ENCODE measurements around the gene ILF2.
"Not testable (repeated sequence)": the region's sequence is repeated elsewhere in the genome, so short reads cannot be mapped to it uniquely, and the experiment has no call there.

The ILF2 gene

DNA sequence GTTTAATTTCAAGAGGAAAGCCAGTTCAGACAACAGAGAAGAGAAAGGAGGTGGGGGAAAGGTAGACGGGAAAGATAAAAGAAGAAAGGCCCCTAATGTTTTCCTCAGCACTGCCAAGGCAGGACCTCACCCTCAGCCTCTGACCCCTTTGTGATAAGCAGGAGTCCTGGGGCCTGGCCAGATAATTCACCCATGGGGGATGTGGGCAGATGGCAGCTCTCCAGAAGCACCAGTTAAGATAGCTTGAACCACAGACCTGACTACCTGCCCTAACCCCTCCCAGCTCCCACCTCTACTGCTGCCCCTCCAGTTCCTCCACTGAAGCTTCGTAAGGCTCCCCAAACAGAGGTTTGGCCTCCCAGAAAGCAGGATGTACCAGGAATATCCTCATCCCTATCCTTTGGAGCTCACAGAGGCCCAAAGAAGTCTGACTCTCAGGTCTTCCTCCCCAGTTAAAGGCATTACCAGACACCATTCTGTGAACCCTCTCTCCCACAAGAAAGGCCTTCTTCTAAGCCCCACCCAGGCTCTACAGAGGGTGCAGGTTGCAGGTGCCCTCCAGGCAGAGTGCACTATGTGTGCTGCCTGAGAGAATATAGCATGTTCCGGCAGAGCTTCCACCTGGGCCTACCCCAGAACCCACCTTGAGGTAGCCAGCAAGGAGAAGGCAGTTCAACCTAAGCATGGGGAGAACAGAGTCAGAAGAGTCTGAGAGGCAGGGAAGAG is 21.5 kb downstream of the ILF2 start:
- DNase-seq (ENCODE audit: low read depth, low spot score) = no peak

GRCh38 chr1:153648000-153648643 is 22.7 kb downstream of the ILF2 start:
- DNase-seq (ENCODE audit: low read depth, low spot score) = no peak

GRCh38 chr1:153647346-153647714 is 23.5 kb downstream of the ILF2 start:
- DNase-seq (ENCODE audit: low read depth, low spot score) = no peak

- DNase-seq (ENCODE audit: low read depth, low spot score) = no peak
These were observed 24.0 kb downstream of the ILF2 start for GRCh38 chr1:153646672-153647345.

GRCh38 chr1:153643816-153644215 is 27.0 kb downstream of the ILF2 start:
- DNase-seq (ENCODE audit: low read depth, low spot score) = no peak

GRCh38 chr1:153643100-153643499 is 27.7 kb downstream of the ILF2 start:
- no peak for DNase-seq (ENCODE audit: low read depth, low spot score)

GRCh38 chr1:153642161-153642560 is 28.6 kb downstream of the ILF2 start:
- no peak for DNase-seq (ENCODE audit: low read depth, low spot score)

GRCh38 chr1:153640861-153641260 is 29.9 kb downstream of the ILF2 start:
- no peak for DNase-seq (ENCODE audit: low read depth, low spot score)

- not testable (repeated sequence) for DNase-seq (ENCODE audit: low read depth, low spot score)
These were observed 30.6 kb downstream of the ILF2 start for GRCh38 chr1:153640213-153640612.

- DNase-seq (ENCODE audit: low read depth, low spot score) = no peak
These were observed 31.5 kb downstream of the ILF2 start for GRCh38 chr1:153639280-153639679.

DNA sequence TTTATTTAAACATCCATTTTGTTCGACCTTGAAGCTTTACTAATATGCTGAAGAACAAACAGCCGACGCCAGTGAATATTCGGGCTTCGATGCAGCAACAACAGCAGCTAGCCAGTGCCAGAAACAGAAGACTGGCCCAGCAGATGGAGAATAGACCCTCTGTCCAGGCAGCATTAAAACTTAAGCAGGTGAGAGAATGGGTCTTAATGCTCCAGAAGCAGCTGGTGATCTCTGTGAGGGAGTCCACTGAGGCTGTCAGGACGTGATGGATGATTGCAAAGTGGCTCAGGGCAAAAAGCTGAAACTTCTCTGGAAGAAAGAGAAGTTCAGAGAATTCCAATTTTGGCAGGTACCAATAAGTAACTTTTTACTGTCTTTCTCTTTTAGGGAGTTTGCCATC is 32.5 kb downstream of the ILF2 start:
- DNase-seq (ENCODE audit: low read depth, low spot score) = no peak

GRCh38 chr1:153636312-153636711 is 34.5 kb downstream of the ILF2 start:
- no peak for DNase-seq (ENCODE audit: low read depth, low spot score)

- no peak for DNase-seq (ENCODE audit: low read depth, low spot score)
These were observed 34.9 kb downstream of the ILF2 start for GRCh38 chr1:153635872-153636271.

GRCh38 chr1:153633754-153634665 is 36.8 kb downstream of the ILF2 start, which contains the start of gene CHTOP:
TSS of gene CHTOP (plus strand) at chr1:153634066. CDS start at chr1:153636589, 2,523 bp downstream.
- peak; percentile 96 for DNase-seq (ENCODE audit: low read depth, low spot score)

- no peak for DNase-seq (ENCODE audit: low read depth, low spot score)
These were observed 37.5 kb downstream of the ILF2 start for GRCh38 chr1:153633161-153633753.

DNA sequence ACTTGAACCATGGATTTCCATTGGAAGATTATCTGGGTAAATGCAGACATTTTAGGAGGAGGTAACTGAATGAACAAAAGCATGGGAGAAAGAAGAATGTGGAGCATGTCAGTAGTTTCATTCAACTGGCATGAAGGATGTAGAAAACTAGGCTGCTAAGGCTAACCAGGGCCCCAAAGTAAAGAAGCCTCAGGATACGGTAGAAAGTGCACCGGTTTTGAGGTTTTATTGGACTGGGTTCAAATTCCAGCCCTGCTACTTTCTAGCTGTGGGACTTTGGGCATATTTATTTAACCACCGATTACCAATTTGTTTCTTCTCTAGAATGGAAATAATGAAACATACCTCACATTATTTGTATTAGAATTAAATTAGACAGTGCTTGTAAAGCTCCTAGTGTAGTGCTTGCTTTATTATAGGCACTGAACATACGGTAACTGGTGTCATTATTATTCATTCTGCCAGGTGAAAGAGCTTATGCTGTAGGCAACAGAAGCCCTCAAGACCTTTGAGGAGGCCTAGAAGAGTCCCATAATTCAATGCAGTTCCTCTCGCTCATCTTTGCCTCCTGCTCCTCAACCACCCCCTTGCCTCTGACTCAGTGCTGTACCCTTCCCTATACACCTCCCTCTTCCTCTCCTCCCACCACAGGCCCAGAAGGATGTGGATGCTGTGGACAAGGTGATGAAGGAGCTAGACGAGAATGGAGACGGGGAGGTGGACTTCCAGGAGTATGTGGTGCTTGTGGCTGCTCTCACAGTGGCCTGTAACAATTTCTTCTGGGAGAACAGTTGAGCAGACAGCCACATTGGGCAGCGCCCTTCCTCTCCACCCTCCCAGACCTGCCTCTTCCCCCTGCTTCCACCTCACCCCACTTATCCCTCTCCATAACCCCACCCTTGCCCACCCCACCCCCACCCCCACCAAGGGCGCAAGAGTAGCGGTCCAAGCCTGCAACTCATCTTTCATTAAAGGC is 39.5 kb downstream of the ILF2 start:
- no peak for DNase-seq (ENCODE audit: low read depth, low spot score)

- no peak for DNase-seq (ENCODE audit: low read depth, low spot score)
These were observed 40.4 kb downstream of the ILF2 start for GRCh38 chr1:153630384-153630783.

- DNase-seq (ENCODE audit: low read depth, low spot score) = no peak
These were observed 40.8 kb downstream of the ILF2 start for GRCh38 chr1:153629971-153630370.

DNA sequence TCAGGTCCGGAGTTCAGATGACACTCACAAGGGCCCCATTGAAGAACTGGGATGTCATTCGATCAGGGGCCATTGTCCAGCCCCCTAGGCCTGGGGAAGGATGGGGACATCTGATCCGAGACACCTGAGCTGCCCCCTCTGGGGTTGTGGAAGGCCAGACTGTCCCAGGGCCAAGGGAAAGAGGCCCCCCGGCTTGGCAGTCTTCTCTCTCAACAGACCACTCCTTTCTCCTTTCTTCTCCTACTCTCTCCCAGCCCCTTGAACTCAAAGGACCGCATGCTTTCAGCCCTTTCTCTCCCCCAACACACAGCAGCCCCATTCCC is 41.5 kb downstream of the ILF2 start:
- no peak for DNase-seq (ENCODE audit: low read depth, low spot score)

DNA sequence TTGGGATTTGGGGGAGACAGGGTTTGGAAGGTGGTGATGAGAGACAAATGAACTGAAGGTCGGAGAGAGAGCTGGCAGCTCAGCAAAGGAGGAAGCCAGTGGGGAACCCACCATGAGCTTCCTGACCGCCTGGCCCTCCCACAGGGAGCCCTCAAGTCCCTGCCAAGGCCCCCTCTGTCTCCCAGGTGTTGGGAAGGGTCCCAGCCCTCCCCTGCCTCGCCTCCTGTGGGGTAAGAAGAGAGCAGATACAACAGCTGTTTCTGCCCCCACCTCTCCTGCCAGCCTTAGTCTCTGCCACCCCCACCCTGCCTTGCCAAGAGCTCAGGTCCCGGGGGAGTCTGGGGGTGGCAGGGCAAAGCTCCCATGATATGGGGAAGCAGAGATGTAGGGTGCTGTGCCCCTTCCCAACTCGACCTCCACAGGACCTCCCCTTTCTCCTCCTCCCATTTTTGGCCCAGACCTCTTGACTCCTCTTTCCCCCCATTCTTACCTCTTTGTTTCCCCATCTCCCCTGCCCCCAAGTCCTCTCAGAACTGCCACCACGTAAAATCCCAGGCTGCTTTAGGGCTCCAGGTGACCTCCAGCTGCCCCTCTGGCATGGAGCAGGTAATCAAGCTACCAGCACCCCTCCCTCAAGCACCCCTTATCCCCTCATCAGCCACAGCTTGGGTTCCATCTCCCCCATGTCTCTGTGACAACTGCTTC is 42.0 kb downstream of the ILF2 start:
- no peak for DNase-seq (ENCODE audit: low read depth, low spot score)

All from iPS DF 19.7 (cell line).